GM12878 (cell line): ENCODE data around the gene CCSER1. TPM values are rescaled to one million over a fixed set of nuclear protein-coding genes. Genes with fewer than 3 reads are reported as not detected.

Experiments
- ATAC-seq: fragments of 200-7000 bp; cut with Tn5 transposase; 3 replicates; pipeline ENCODE4 v1.9.1; 2020; ENCODE audit warnings: mild to moderate bottlenecking, moderate library complexity
- BruUV-seq: library from RNA; stranded (reverse); fragments of 400-500 nt; replicated peaks from 2 replicates; lab custom pipeline; 2021; lab: Mats Ljungman, UMichigan
- CTCF ChIA-PET: fragments of 300-600 bp; sonication (Branson Sonifier 250); formaldehyde crosslinking; extraction: SDS; loops from one replicate; lab custom pipeline; 2021; ENCODE audit warnings: inconsistent platforms; lab: Yijun Ruan, JAX
- POLR2A ChIA-PET: fragments of 350-600 bp; formaldehyde crosslinking; extraction: SDS; loops from one replicate; lab custom pipeline; 2021; ENCODE audit warnings: inconsistent platforms; lab: Charles Lee
- RAD21 ChIA-PET: fragments of 300-600 bp; sonication (Branson Sonifier 250); formaldehyde crosslinking; loops from one replicate; lab custom pipeline; 2023; ENCODE audit warnings: antibody characterized with exemption; ENCODE audit not compliant: unreplicated experiment; lab: Charles Lee
- SMC1A ChIA-PET: fragments of 300-600 bp; sonication (Branson Sonifier 250); formaldehyde crosslinking; loops from one replicate; lab custom pipeline; 2023; ENCODE audit not compliant: unreplicated experiment, uncharacterized antibody; lab: Charles Lee
- DNase-seq: peaks from one replicate; pipeline ENCODE4 v3.0.0-alpha.2; 2011; ENCODE audit warnings: low read depth, low spot score
- FAIRE-seq: peaks from 3 replicates; lab custom pipeline; 2011; peaks lifted over from hg19 to GRCh38; lab: Jason Lieb, UNC
- H2AFZ ChIP-seq: 2 replicates; pipeline ENCODE4 v1.6.0; 2011; ENCODE audit warnings: low read depth, low read length, control low read depth; ENCODE audit not compliant: control insufficient read depth
- H3K27ac ChIP-seq: 2 replicates; pipeline ENCODE4 v1.5.1; 2011; ENCODE audit warnings: control low read depth; ENCODE audit not compliant: control insufficient read depth, insufficient read depth
- H3K27me3 ChIP-seq, 2 experiments: replicated peaks in 1 of 2; 2 replicates each; pipeline versions ENCODE4 v1.6.0 to v1.6.1; 2011; ENCODE audit warnings: low read length in 1 of 2; ENCODE audit not compliant: control insufficient read depth in 2 of 2, insufficient read depth in 2 of 2
- H3K36me3 ChIP-seq, 2 experiments: 2 replicates each; pipeline ENCODE4 v1.5.1; 2011; ENCODE audit warnings: low read length in 1 of 2; ENCODE audit not compliant: control insufficient read depth in 2 of 2, insufficient read depth in 2 of 2
- H3K4me1 ChIP-seq: 2 replicates; pipeline ENCODE4 v1.6.1; 2011; ENCODE audit warnings: mild to moderate bottlenecking, low read length, moderate library complexity, mixed read lengths; ENCODE audit not compliant: control insufficient read depth, insufficient read depth
- H3K4me2 ChIP-seq: 2 replicates; pipeline ENCODE4 v1.6.0; 2011; ENCODE audit warnings: control low read depth; ENCODE audit not compliant: control insufficient read depth, insufficient read depth
- H3K4me3 ChIP-seq: fragments of 200-600 bp; sonication (generic); 2 replicates; pipeline ENCODE4 v1.5.1; 2016
- H3K79me2 ChIP-seq: 2 replicates; pipeline ENCODE4 v1.6.0; 2011; ENCODE audit warnings: low read length; ENCODE audit not compliant: control insufficient read depth, insufficient read depth
- H3K9ac ChIP-seq: 2 replicates; pipeline ENCODE4 v1.8.0; 2011; ENCODE audit warnings: low read length, control low read depth, mixed read lengths; ENCODE audit not compliant: control insufficient read depth, insufficient read depth
- H3K9me3 ChIP-seq: replicated peaks from 3 replicates; pipeline ENCODE4 v1.5.1; 2011; ENCODE audit warnings: mild to moderate bottlenecking, low read length; ENCODE audit not compliant: control insufficient read depth, insufficient read depth
- H4K20me1 ChIP-seq: 2 replicates; pipeline ENCODE4 v1.6.0; 2011; ENCODE audit not compliant: control insufficient read depth, insufficient read depth
- BCL11A ChIP-seq: IDR thresholded peaks from 2 replicates; pipeline ENCODE4 v1.6.1; 2011; ENCODE audit warnings: low read depth, low read length
- CEBPB ChIP-seq, 2 experiments: fragments of 150-350 bp in 1 of 2; IDR thresholded peaks; 2 replicates each; pipeline ENCODE4 v1.6.1; 2012 to 2014; ENCODE audit warnings: low read depth in 2 of 2, low read length in 2 of 2, borderline replicate concordance in 1 of 2, inconsistent platforms in 1 of 2
- FOXK2 ChIP-seq: fragments of 450-650 bp; IDR thresholded peaks from 2 replicates; pipeline ENCODE4 v1.6.1; 2017; ENCODE audit warnings: mild to moderate bottlenecking, moderate library complexity
- IRF4 ChIP-seq: IDR thresholded peaks from 2 replicates; pipeline ENCODE4 v1.6.1; 2011; ENCODE audit warnings: low read depth, low read length
- MTA3 ChIP-seq: IDR thresholded peaks from 2 replicates; pipeline ENCODE4 v1.6.1; 2012; ENCODE audit warnings: low read length, inconsistent platforms, borderline replicate concordance
- NKRF ChIP-seq: fragments of 450-650 bp; conservative IDR thresholded peaks from 2 replicates; pipeline ENCODE4 v1.6.1; 2017; ENCODE audit warnings: mild to moderate bottlenecking, moderate library complexity
- YY1 ChIP-seq: IDR thresholded peaks from 2 replicates; pipeline ENCODE4 v1.6.1; 2011; ENCODE audit warnings: low read depth, mild to moderate bottlenecking, low read length
- WGBS: methylation state at CpG from one replicate; pipeline ENCODE4 v1.1.6; 2016; ENCODE audit warnings: low lambda C conversion rate; ENCODE audit not compliant: insufficient replicate concordance, insufficient coverage; ENCODE audit errors: missing lambda C conversion rate; 5-methylcytosine and 5-hydroxymethylcytosine counted together
- in situ Hi-C: fragments of 300-500 bp; cut with MboI; formaldehyde crosslinking; loops from 9 replicates; pipeline ENCODE4 v1.14.3; 2018; ENCODE audit warnings: mixed read lengths
- intact Hi-C: fragments of 100-400 bp; cut with micrococcal nuclease; formaldehyde crosslinking; loops from one replicate; pipeline ENCODE4 v1.14.2; 2022; ENCODE audit not compliant: unreplicated experiment
- polyA plus RNA-seq, 11 experiments: library from polyadenylated mRNA; depleted of rRNA in 4 of 11; unstranded in 6 of 11; stranded (reverse) in 5 of 11; fragments of >200 nt; fragmentation: Nextera tagmentation in 4 of 11; fragmentation: Illumina TruSeq in 1 of 11; extraction: Ambion mirVana in 4 of 11; extraction: Trizol in 1 of 11; gene quantifications; 1 replicate in 1 of 11; 2 replicates in 10 of 11; pipeline versions ENCODE4 v1.2.1 to v1.2.3, GENCODE V29; 2011 to 2016; ENCODE audit warnings: inconsistent platforms in 2 of 11, missing spikeins in 2 of 11, low read depth in 1 of 11
- total RNA-seq, 4 experiments: library from RNA; depleted of rRNA in 3 of 4; stranded (reverse); fragments of >200 nt in 3 of 4; fragmentation: Illumina TruSeq in 1 of 4; extraction: Trizol in 1 of 4; gene quantifications; 2 replicates each; pipeline versions ENCODE4 v1.2.1 to v1.2.3, GENCODE V29; 2013 to 2021
- TF ChIP-seq, protein P1 (sequence below): IDR thresholded peaks from 2 replicates; pipeline ENCODE4 v1.6.1; 2011; ENCODE audit warnings: borderline replicate concordance, low read depth, mild to moderate bottlenecking, moderate library complexity, mixed read lengths, low read length; ENCODE audit not compliant: insufficient read depth; ENCODE audit errors: extremely low read length
- TF ChIP-seq, protein P2 (sequence below): fragments of 450-650 bp; IDR thresholded peaks from 2 replicates; pipeline ENCODE4 v1.6.1; 2017; ENCODE audit warnings: mild to moderate bottlenecking, moderate library complexity

CCSER1 gene
- total and polyA plus RNA-seq, 10 of the 15 experiments (the other 5 are each of a cell fraction or from before 2014, with no cell fraction given), result 0.22 to 2.7 (median 1.0) TPM

GRCh38 chr4:90766837-90767236, 639.6 kb downstream of the CCSER1 start:
- in situ Hi-C loops, result no loop called here
- no peaks in the 10 kb centered on the region for H3K9me3 ChIP-seq
- WGBS, result 23% methylated on average over 2 of the region's 2 CpGs
- RAD21 ChIA-PET, result no interaction called here
- FAIRE-seq (no peak), ATAC-seq (no peak), DNase-seq (no peak)
- intact Hi-C loops, result no loop called here
- BruUV-seq, result no TSS peak
- no peak overlapping the region for H3K4me2 ChIP-seq
- no peaks in the 10 kb centered on the region for H3K79me2 ChIP-seq
- no peaks in the 10 kb centered on the region for H3K4me1 ChIP-seq
- no peak overlapping the region for H3K4me3 ChIP-seq
- no peaks in the 10 kb centered on the region for H3K36me3 ChIP-seq
- H3K27ac ChIP-seq, result no peak overlapping the region
- H4K20me1 ChIP-seq, result no peaks in the 10 kb centered on the region
- no peaks in the 10 kb centered on the region for H3K27me3 ChIP-seq
- CTCF ChIA-PET, result no interaction called here
- TF ChIP-seq, protein P1, sequence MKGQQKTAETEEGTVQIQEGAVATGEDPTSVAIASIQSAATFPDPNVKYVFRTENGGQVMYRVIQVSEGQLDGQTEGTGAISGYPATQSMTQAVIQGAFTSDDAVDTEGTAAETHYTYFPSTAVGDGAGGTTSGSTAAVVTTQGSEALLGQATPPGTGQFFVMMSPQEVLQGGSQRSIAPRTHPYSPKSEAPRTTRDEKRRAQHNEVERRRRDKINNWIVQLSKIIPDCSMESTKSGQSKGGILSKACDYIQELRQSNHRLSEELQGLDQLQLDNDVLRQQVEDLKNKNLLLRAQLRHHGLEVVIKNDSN, result no peak
- TF ChIP-seq, protein P2, sequence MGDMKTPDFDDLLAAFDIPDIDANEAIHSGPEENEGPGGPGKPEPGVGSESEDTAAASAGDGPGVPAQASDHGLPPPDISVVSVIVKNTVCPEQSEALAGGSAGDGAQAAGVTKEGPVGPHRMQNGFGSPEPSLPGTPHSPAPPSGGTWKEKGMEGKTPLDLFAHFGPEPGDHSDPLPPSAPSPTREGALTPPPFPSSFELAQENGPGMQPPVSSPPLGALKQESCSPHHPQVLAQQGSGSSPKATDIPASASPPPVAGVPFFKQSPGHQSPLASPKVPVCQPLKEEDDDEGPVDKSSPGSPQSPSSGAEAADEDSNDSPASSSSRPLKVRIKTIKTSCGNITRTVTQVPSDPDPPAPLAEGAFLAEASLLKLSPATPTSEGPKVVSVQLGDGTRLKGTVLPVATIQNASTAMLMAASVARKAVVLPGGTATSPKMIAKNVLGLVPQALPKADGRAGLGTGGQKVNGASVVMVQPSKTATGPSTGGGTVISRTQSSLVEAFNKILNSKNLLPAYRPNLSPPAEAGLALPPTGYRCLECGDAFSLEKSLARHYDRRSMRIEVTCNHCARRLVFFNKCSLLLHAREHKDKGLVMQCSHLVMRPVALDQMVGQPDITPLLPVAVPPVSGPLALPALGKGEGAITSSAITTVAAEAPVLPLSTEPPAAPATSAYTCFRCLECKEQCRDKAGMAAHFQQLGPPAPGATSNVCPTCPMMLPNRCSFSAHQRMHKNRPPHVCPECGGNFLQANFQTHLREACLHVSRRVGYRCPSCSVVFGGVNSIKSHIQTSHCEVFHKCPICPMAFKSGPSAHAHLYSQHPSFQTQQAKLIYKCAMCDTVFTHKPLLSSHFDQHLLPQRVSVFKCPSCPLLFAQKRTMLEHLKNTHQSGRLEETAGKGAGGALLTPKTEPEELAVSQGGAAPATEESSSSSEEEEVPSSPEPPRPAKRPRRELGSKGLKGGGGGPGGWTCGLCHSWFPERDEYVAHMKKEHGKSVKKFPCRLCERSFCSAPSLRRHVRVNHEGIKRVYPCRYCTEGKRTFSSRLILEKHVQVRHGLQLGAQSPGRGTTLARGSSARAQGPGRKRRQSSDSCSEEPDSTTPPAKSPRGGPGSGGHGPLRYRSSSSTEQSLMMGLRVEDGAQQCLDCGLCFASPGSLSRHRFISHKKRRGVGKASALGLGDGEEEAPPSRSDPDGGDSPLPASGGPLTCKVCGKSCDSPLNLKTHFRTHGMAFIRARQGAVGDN, result no peak
- TF ChIP-seq MTA3 (no peak), BCL11A (no peak), CEBPB (IDR thresholded peaks at IDR 0.05; ENCODE audit: borderline replicate concordance in 1 of 2, low read depth in 2 of 2, low read length in 2 of 2) (no peak), FOXK2 (no peak), YY1 (no peak), NKRF (no peak), IRF4 (no peak)
- SMC1A ChIA-PET, result no interaction called here
- H3K9ac ChIP-seq, result no peak overlapping the region
- no peak overlapping the region for H2AFZ ChIP-seq
- POLR2A ChIA-PET, result no interaction called here
